Muscle layer of duodenum (tissue), 2 donors: ENCODE measurements around the gene MED20.
"Not testable (repeated sequence)": the region's sequence is repeated elsewhere in the genome, so short reads cannot be mapped to it uniquely, and the experiment has no call there.

Experiments
- H3K27ac ChIP-seq: one replicate; pipeline ENCODE4 v1.7.0; 2013; ENCODE audit warnings: mild to moderate bottlenecking, low read length
- H3K27me3 ChIP-seq: one replicate; pipeline ENCODE4 v1.7.0; 2013; ENCODE audit warnings: low read depth, mild to moderate bottlenecking, control low read depth, low read length
- H3K36me3 ChIP-seq, 2 donors: one replicate each; pipeline ENCODE4 v1.7.0; 2013; ENCODE audit warnings: low read length in 2 of 2, control low read depth in 1 of 2, mild to moderate bottlenecking in 1 of 2; ENCODE audit not compliant: insufficient read depth in 2 of 2, control insufficient read depth in 1 of 2
- H3K4me1 ChIP-seq, 2 donors: one replicate each; pipeline ENCODE4 v1.7.0; 2013; ENCODE audit warnings: low read length in 2 of 2, mild to moderate bottlenecking in 2 of 2, control low read depth in 1 of 2, moderate library complexity in 1 of 2; ENCODE audit not compliant: insufficient read depth in 2 of 2, control insufficient read depth in 1 of 2
- H3K4me3 ChIP-seq, 2 donors: one replicate each; pipeline ENCODE4 v1.7.0; 2013; ENCODE audit warnings: low read length in 2 of 2, low read depth in 1 of 2, mild to moderate bottlenecking in 1 of 2
- H3K9me3 ChIP-seq, 2 donors: one replicate each; pipeline ENCODE4 v1.7.0; 2013; ENCODE audit warnings: low read length in 2 of 2, control low read depth in 1 of 2, mild to moderate bottlenecking in 1 of 2; ENCODE audit not compliant: control insufficient read depth in 1 of 2
- donor health status: healthy.

Gene MED20

DNA sequence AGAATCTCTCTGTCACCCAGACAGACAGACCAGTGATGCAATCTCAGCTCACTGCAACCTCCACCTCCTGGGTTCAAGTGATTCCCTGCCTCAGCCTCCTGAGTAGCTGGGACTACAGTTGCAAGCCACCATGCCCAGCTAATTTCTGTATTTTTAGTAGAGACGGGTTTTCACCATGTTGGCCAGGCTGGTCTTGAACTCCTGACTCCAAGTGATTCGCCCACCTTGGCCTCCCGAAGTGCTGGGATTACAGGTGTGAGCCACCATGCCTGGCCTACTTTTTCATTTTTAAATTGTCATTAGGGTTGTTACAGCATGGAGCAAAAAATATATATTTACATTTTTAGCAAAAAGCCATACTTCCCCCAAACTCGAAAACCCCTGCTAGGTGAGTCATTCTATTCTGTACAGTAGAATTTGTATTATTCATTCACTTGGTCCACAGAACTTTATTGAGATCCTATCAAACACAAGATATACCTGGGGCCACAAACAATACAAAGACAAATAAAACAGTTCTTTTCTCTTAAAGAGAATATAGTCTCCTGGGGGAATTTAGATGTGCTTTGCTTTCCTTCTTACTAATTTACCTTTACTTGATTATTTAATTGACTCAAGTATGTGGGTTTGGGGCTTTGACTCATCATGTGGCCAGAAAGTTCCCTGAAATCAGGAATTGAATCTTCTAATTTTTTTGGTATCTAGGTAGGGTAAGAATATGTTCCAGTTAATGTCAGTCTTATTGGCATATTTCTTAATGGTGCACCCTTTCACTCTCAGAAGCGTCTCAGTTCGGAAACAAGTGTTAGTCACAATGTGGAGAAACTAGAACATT is 37.3 kb upstream of the MED20 start:
- no peaks in the 10 kb centered on the region for H3K4me1 ChIP-seq
- no peaks in the 10 kb centered on the region for H3K27me3 ChIP-seq
- H3K4me3 ChIP-seq = no peak overlapping the region
- no peaks in the 10 kb centered on the region for H3K36me3 ChIP-seq
- H3K9me3 ChIP-seq = no peaks in the 10 kb centered on the region
- no peak overlapping the region for H3K27ac ChIP-seq

DNA sequence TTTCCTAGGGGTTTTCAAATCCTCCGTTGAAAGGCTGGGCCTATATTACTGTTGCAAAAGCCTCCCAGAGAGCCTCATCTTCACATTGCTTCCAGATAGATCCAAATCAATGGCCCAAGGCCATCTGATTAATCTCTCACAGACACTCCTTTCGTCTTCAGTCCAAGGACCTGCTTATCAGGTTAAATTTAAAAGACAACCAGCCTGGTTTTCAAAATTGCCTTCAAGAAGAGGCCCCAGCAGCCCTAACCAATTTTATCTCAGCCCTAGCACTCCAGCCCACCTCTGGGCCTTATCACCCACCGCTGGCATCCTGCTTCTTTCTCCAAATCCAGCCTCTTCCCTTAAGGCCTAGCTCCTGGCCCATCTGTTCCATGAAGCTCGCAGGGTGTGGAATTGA is 36.2 kb upstream of the MED20 start:
- no peak overlapping the region for H3K4me3 ChIP-seq
- no peaks in the 10 kb centered on the region for H3K9me3 ChIP-seq
- no peaks in the 10 kb centered on the region for H3K27me3 ChIP-seq
- H3K36me3 ChIP-seq = no peaks in the 10 kb centered on the region
- no peak overlapping the region for H3K27ac ChIP-seq
- H3K4me1 ChIP-seq = no peaks in the 10 kb centered on the region

DNA sequence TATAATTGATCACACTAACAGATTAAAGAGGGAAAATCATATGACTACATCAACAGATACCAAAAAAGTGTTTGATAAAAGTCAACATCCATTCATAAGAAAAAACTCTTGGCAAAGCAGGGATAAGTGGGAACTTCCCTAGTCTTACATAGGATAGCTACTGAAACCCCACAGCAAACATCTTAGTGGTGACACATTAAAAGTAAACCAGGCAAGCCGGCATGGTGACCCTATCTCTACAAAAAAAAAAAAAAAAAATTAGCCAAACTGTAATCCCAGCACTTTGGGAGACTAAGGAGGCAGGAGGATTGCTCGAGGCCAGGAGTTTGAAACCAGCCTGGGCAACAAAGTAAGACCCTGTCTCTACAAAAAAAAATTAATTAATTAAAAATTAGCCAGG is 34.5 kb upstream of the MED20 start:
- H3K4me3 ChIP-seq = no peak overlapping the region
- H3K9me3 ChIP-seq = no peaks in the 10 kb centered on the region
- H3K27ac ChIP-seq = no peak overlapping the region
- H3K36me3 ChIP-seq = no peaks in the 10 kb centered on the region
- no peaks in the 10 kb centered on the region for H3K4me1 ChIP-seq
- no peaks in the 10 kb centered on the region for H3K27me3 ChIP-seq

DNA sequence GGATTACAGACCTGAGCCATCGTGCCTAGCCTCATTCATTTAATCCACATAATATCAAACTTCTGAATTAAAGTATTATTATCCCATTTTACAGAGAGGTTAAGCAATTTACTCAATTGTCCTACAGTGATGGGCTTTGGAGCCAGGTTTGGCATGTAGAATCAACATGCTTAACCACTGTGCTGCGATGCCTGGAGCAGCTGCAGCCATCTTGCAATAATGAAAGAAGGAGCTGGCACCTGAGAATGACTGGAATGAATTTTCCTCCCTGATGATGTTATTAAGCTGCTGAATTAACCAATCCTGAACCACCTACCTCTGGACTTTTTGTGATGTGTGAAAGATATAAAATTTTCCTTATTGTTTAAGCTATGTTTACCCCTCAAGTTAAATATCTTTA is 33.7 kb upstream of the MED20 start:
- H3K9me3 ChIP-seq = no peaks in the 10 kb centered on the region
- no peaks in the 10 kb centered on the region for H3K4me1 ChIP-seq
- no peaks in the 10 kb centered on the region for H3K36me3 ChIP-seq
- H3K27me3 ChIP-seq = no peaks in the 10 kb centered on the region
- H3K27ac ChIP-seq = no peak overlapping the region
- no peak overlapping the region for H3K4me3 ChIP-seq

DNA sequence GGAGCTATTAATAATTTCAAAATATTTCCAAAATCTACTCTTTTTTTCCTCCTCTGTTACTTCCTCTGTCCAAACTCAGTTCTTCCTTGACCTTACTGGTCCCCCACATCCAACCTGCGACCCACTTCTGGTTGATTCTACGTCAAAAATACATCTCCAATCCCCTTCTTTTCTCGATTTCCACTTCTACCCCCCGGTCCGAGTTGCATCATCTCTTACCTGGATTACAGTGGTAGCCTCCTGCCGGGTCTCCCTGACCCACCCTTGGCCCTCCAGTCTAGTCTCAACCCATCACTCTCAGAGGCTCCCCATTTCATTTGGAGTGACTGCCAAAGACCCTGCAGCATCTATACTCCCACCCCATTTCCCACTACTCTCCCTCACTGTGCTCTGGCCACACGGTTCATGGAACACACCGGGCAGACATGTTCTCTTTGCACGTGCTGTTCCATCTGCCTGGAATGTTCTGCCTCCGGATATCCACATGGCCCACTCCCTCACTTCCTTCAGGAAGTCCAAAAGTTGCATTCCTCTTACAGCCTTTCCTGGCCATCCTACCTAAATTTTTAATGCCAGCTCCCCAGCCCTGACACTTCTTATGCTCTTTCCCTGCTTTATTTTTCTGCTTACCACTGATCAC is 26.8 kb upstream of the MED20 start:
- Histone ChIP-seq H3K36me3 (no peaks in the 10 kb centered on the region), H3K27me3 (no peaks in the 10 kb centered on the region), H3K9me3 (no peaks in the 10 kb centered on the region), H3K27ac (no peak overlapping the region), H3K4me3 (no peak overlapping the region), H3K4me1 (no peaks in the 10 kb centered on the region)

DNA sequence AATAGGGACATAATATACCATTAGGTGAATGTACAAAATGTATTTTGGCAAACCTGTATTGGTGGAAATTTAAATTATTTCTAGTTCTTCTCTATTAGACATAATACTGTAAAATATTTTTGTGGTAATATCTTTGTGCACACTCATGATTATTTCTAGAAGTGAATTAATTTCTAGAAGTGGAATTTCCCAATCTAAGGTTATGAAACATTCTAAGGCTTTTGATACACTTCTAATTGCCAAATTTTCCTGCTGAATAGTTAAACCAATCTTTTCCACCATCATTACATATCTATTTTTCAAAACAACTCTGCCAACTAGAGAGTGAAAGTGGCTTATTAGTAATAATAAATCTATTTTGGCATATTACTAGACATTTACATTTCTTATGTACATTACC is 22.5 kb upstream of the MED20 start:
- Histone ChIP-seq H3K9me3 (no peaks in the 10 kb centered on the region), H3K27ac (no peak overlapping the region)

DNA sequence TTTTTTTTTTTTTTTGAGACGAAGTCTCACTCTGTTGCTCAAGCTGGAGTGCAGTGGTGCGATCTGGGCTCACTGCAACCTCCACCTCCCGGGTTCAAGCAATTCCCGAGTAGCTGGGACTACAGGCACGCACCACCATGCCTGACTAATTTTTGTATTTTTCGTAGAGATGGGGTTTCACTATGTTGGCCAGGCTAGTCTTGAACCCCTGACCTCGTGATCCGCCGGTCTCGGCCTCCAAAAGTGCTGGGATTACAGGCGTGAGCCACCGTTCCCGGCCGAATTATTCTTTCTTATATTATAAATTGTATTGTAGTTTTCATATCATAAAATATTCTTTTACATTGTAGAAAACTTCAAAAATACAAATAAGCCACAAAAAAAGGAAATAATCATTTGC is 21.9 kb upstream of the MED20 start:
- not testable (repeated sequence) for H3K27me3 ChIP-seq, H3K27ac ChIP-seq, H3K36me3 ChIP-seq, H3K4me3 ChIP-seq, H3K9me3 ChIP-seq
- peaks cover 21 to 35% of the 10 kb centered on the region in 2 donors for H3K4me1 ChIP-seq

More for the DNA sequence above, 22.5 kb upstream of the MED20 start:
- Histone ChIP-seq H3K36me3 (no peaks in the 10 kb centered on the region), H3K4me1 (peaks cover 16 to 30% of the 10 kb centered on the region in 2 donors), H3K27me3 (no peaks in the 10 kb centered on the region), H3K4me3 (no peak overlapping the region)

DNA sequence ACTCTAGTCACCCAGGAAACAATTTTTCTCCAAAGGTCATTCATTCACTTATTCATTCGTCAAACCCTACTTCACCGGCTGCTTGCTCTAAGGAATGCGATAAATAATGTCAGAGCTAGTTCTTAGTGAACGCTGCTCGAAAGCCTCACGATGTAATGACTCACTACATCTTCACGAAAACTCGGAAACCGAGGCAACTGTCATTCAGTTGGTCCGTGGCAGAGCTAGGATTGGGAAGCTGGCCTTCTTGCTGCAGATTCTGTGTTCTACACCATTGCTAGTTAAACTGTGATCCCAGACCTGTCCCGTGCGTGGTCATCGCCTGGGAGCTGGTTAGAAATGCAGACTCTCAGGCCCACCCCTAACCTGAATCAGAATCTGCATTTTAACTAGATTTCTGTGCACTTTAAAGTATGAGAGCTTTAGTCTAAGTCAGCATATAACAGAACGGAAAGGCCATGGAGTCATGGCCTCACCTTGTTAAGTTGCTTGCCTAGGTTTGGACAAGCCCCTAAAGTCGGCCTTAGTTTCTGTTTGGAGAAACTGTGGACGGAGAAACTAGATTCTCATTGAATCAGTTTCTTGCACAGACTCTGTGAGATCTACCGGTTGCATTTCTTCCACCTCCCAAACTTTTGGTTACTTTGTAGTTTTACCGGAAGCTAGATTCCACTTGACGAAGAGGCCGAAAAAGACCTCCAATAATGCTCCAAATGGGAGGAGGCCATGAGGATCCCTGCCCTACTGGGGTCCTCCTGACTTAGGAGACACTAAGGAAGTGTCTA is 21.3 kb upstream of the MED20 start:
- Histone ChIP-seq H3K27ac (peak overlapping the region; percentile 87), H3K9me3 (no peaks in the 10 kb centered on the region), H3K4me3 (peak overlapping the region; percentile 78 to 97), H3K36me3 (peaks cover 0 to 2% of the 10 kb centered on the region in 2 donors), H3K27me3 (no peaks in the 10 kb centered on the region), H3K4me1 (peaks cover 21 to 41% of the 10 kb centered on the region in 2 donors)

DNA sequence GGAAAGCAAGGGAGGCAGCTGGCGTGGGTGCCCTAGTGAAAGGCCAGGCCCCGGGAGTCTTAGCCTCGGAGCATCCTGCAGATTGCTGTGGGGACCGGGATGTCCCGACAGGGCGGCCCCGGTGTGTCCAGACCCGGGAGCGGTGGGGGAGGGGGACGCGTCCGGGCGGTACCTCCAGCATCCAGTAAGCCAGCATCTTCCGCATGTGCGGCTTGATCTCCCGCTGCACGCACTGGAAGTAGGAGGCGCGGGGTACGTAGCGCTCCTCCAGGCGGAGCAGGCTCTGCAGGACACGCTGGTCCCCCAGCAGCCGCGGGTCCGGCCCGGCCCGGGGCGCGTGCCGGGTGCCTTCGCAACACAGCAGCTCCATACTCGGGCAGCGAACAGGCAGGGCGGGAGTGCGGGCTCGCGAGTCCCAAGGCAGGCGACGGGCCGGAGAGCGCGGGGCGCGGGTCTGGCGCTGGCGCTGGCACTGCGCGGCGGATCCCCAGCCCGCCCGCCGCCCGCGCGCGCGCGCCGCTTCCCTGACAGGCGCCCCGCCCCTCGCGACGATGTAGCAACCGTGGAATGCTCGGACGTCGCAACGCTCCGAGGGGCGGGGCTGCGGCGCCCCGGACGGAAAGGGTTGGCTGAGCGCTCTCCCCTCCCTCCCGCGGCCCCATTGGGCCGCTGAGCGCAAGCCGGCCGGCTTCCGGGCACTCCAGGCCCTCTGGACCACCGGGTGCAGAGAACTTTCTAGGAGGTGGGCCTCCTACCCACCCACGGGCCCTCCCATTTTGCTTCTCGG is 20.5 kb upstream of the MED20 start, which contains the start of gene CCND3:
TSS of gene CCND3 (minus strand) at position 529 of the 787 bp plus-strand sequence. CDS start at position 370, 159 bp downstream.
- peaks cover 21 to 49% of the 10 kb centered on the region in 2 donors for H3K4me1 ChIP-seq
- peak within 1 kb of the TSS; percentile 82 to 97 for H3K4me3 ChIP-seq
- no peaks in the 10 kb centered on the region for H3K9me3 ChIP-seq
- peaks cover 7% of the 10 kb centered on the region in 2 donors for H3K36me3 ChIP-seq
- H3K27ac ChIP-seq = peak within 1 kb of the TSS; percentile 87
- H3K27me3 ChIP-seq = no peaks in the 10 kb centered on the region

DNA sequence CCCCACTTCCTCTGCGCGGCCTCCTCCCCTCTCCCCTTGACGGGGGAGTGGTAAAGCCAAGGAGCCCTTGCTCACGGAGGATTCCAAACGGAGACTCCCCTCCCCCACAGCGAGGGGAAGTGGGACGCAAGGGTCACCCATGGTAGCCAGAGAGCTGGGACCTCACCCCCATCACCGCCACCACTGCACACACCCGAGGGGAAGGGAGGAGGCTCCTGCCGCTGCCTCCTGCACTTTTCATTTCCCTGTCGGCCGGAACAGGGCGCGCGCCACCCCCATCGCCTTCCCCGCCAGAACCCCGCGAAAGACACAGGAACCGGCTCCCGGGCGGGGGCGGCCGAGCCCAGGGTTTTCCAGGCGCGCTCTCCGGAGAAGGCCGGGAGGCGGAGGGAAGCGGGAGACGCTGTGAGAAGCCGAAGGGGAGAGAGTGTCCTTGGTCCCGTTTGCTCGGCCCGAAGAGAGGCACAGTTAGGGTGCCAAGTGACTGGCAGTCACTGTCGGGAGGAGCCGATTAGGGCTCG is 19.9 kb upstream of the MED20 start:
- peak overlapping the region; percentile 68 for H3K27ac ChIP-seq
- H3K9me3 ChIP-seq = no peaks in the 10 kb centered on the region
- peaks cover 9 to 11% of the 10 kb centered on the region in 2 donors for H3K36me3 ChIP-seq
- no peaks in the 10 kb centered on the region for H3K27me3 ChIP-seq
- H3K4me3 ChIP-seq = peak overlapping the region; percentile 82 to 97
- H3K4me1 ChIP-seq = peaks cover 21 to 56% of the 10 kb centered on the region in 2 donors
